GM19395 (cell line): ENCODE measurements around the gene NFU1.
"Not testable (repeated sequence)": the region's sequence is repeated elsewhere in the genome, so short reads cannot be mapped to it uniquely, and the experiment has no call there.

Experiments
- ATAC-seq: cut with Tn5 transposase; IDR thresholded peaks from one replicate; pipeline ENCODE4 v1.9.1; 2021; ENCODE audit warnings: mild to moderate bottlenecking, moderate library complexity; ENCODE audit not compliant: unreplicated experiment

Gene NFU1

GRCh38 chr2:69389271-69389670 is 48.0 kb downstream of the NFU1 start:
- ATAC-seq, result no peak

DNA sequence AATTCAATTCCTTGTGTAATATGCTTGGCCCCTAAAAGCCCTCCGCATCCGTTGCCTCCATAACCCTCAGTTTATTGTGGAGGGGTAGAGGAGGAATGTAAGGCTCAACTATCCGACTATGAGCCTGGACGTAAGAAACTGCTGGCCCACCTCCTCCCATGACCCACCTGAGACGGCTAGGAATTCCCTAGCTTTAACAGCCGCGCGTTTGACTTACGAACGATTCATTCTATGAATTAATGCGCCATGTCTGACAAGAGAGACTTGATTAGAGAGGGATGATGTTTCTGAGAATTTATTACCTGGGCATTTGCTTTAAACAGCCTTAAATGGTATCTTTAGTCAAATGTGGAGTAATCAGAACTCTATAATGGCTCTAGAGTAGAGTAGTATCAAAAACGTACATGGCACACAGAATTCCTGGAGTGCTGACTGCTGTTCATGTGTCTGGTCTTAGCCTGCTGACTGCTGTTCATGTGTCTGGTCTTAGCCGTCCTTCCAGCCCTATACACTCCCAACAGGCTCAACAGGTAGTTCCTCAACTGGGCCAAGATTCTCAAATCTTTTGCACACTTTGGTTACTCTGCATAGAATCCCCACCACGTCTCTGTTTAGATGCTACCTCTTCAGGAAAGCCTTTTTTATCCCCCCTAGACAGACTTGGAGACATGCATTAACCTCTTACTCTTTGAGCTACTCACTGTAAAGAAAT is 49.3 kb downstream of the NFU1 start:
- ATAC-seq, result no peak

DNA sequence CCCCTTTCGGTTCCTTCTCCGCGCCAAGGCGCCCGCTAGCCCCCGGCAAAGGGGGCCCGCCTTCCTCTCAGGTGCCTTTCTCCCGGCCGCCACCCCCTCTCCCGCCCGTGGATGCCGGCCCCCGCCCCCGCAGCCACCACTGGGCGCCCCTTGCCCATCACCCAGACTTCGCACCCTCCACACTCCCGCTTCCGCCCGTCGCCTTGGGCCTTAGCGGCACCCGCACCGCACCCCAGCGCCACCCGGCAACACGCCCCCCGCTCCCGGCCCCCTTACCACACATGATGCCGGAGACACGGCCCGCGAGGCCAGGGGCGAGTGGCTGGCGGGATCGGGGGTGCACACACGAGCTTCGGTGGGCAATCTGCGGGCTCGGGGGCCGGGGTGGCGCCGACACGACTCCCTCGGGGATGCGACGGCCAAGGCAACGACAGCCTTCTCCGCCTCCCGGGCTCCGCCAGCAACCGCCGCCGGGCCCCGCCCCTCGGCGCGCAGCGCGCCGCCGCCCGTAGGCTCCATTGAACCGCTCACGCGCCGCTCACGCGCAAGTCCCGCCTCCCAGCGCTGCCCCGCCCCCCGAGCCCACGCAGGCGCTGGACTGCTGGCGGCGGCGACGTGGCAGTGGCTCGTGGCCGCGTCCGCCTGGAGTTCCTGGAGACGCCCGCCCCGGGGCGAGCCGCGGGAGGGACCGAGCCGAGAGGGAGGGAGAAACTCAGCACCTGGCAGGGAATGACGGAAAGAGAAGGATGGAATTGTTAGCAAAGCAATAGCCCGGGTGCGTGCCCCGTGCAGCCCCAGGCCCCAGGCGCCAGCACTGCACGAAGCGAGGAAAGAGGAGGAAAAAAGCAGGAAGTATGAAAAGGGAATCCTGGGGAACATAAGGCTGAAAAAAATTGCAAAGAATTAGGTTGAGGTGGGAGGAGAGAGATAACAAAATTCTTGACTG is 50.2 kb downstream of the NFU1 start, which contains the start of gene GFPT1:
Gene GFPT1 (minus strand): TSS at position 439 of the 946 bp plus-strand sequence. CDS start 156 bp downstream, at position 283.
- ATAC-seq, result peak; percentile 76

DNA sequence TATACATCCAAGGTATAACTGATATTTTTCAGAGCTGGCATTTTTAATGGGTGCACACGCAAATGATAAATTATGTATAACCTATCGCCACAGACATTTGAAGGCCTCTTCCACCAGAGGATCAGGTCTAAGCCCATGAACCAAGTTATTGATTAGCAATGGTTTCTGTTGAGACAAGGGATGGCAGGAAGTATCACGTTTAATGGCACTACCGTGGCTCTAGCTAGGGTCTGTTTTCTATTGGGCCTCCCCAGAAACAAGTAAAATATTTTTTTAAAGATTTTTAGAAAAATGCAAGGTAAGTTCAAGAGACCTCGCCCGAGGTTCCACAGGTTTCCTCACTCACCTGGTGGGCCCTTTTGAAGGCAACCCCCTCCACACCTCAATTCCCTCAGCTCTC is 50.9 kb downstream of the NFU1 start:
- peak; percentile 28 for ATAC-seq

GRCh38 chr2:69385443-69386151 is 51.6 kb downstream of the NFU1 start:
- ATAC-seq, result no peak

GRCh38 chr2:69384618-69385081 is 52.6 kb downstream of the NFU1 start:
- no peak for ATAC-seq

- ATAC-seq, result no peak
Observed at GRCh38 chr2:69383176-69383812, 53.9 kb downstream of the NFU1 start.

DNA sequence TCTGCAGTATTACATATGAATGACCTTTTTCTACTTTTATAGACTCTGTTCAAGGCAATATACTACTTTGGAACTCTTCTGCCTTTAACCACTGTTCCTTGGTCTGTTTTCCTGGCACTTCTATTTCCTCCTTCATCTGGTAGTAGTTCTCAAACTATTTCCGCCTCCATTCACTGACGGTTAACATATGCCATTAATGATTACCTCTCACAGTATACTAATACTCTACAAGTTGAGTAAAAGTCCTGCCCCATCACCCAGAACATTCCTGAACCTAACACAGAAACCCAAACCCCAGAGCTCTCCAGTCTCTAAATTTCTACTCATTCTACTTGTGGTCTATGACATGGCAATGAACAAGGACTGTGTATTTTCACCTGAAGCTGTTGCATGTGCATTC is 54.7 kb downstream of the NFU1 start:
- no peak for ATAC-seq

DNA sequence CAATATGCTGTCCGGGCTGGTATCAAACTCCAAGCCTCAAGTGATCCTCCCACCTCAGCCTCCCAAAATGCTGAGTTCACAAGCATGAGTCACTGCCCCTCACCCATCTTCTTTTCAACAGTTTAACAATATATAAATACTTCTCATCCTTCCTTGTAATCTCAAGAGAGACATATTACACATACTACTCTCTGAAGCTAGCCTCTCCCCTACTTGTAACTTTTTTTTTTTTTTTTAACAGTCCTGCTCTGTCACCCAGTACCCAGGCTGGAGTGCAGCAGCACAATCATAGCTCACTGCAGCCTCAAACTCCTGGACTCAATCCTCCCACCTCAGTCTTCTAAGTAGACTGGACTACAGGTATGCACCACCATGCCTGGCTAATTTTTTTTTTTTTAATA is 55.9 kb downstream of the NFU1 start:
- no peak for ATAC-seq

DNA sequence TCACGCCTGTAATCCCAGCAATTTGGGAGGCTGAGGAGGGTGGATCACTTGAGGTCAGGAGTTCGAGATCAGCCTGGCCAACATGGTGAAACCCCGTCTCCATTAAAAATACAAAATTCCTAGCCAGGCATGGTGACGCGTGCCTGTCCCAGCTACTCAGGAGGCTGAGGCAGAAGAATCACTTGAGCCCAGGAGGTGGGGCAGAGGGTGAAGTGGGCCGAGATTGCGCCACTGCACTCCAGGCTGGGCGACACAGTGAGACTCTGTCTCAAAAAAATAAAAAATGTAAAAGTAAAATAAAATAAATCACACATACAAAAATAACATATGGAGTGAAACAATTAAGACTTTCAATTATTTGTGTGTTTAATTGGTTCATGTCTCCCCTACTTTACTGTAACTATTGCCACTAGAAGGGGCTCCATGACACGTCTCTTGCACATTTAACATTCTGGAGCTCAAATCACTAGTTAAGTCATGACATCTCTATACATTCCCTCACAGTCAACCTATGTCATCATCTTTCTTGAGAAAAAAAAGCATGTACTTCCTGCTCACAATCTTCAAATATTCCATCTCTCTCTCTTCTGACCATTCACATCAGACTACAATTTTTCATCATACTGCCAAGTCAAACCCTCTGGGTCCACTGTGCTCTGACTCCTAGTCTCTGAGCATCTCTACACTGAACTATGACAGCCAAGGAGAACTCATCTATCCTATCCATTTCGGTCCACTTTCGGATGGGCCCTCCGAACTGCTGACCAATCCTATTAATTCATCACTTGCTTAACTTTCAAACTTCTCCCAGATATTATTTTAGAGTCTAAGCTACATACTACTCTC is 56.9 kb downstream of the NFU1 start:
- no peak for ATAC-seq

GRCh38 chr2:69376403-69376802 is 60.8 kb downstream of the NFU1 start:
- no peak for ATAC-seq

GRCh38 chr2:69375494-69376353 is 61.5 kb downstream of the NFU1 start:
- no peak for ATAC-seq

DNA sequence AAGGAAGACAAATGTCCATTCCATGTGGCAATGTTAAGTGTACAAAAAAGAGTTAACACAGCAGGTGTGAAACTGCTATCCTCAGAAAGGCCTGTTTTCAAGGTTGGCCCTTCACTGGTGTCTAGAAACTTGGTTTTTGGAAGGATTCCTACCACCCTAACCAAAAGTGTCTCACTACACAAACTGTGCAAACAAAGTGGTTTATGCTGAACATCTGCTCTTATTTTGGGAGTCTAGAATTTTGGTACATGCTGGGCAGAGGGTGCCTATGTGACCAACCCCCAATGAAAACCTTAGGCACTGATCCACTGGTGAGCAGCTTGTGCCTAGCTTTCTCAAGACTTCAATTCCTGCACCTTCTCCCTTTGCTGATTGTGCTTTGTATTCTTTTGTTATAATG is 64.5 kb downstream of the NFU1 start:
- ATAC-seq, result no peak

DNA sequence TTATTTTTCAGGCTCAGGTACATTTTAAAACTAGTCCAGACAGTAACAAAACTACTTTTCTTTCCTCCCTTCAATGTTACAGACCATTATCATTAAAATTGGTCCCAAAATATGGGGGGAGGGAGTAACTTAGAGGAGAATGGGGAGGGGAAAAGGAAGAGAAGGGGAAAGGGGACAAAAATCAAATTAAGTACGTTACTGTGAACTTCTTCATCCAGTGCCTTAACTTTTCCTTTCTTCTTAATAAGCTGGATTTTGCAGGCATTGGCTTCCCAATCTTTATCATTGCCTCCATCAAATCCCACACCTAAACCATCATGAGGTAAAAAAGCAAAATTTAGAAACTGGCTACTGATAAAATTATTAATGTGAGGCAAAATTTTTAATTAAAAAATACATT is 67.4 kb downstream of the NFU1 start:
- no peak for ATAC-seq

GRCh38 chr2:69368588-69368987 is 68.6 kb downstream of the NFU1 start:
- no peak for ATAC-seq

DNA sequence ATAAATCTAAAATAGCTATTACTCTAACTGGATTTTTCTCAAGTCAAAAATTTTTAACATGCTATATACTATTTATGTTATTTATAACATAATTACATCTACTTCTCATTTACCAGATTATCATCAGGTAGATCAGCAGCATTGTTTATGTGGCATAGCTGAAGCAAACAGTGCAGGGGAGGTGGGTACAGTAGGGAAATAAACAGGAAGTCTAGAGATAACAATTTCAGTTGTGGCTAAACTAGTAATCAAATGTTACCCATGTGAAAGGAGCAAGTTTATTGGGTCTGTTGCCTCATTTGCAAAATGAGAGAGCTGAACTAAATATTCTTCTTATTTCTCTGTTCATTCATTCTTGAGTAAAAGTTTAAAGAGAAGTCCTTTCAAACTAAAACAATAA is 77.9 kb downstream of the NFU1 start:
- no peak for ATAC-seq

DNA sequence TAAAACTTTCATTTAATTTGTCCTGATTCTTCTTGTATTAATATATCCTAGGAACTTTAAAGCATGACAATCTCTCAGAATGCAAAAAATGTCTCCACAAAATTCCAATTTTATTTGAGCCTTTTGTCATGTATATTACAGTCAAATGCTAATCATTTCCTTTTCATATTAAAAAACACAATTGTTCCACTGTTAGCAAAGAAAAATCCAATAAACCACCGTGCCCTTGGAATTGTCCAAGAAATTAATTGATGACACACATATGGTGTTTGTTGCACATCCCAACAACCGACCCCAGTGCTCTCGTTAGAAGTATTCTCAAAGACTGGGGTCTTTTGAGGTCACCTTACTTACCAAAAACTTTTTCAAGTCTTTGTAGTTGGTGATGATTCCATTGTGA is 78.3 kb downstream of the NFU1 start:
- no peak for ATAC-seq

GRCh38 chr2:69356471-69356870 is 80.8 kb downstream of the NFU1 start:
- no peak for ATAC-seq

- not testable (repeated sequence) for ATAC-seq
Observed at GRCh38 chr2:69354976-69355375, 82.3 kb downstream of the NFU1 start.
